Muscle layer of colon (tissue), 2 donors: ENCODE results near the gene FILIP1.
"Not testable (repeated sequence)": the region's sequence is repeated elsewhere in the genome, so short reads cannot be mapped to it uniquely, and the experiment has no call there.

ENCODE experiments used
- H3K27ac ChIP-seq: one replicate; pipeline ENCODE4 v1.7.0; 2013; ENCODE audit warnings: low read depth, mild to moderate bottlenecking, low read length, moderate library complexity
- H3K27me3 ChIP-seq, 2 donors: one replicate each; pipeline ENCODE4 v1.7.0; 2013; ENCODE audit warnings: low read length in 2 of 2, mild to moderate bottlenecking in 2 of 2; ENCODE audit not compliant: insufficient read depth in 2 of 2, control insufficient read depth in 1 of 2
- H3K36me3 ChIP-seq: one replicate; pipeline ENCODE4 v1.7.0; 2013; ENCODE audit warnings: mild to moderate bottlenecking, low read length; ENCODE audit not compliant: insufficient read depth
- H3K4me1 ChIP-seq: one replicate; pipeline ENCODE4 v1.7.0; 2013; ENCODE audit warnings: mild to moderate bottlenecking, low read length; ENCODE audit not compliant: insufficient read depth
- H3K4me3 ChIP-seq, 2 donors: one replicate each; pipeline ENCODE4 v1.7.0; 2013; ENCODE audit warnings: low read length in 2 of 2, low read depth in 1 of 2, mild to moderate bottlenecking in 1 of 2, moderate library complexity in 1 of 2
- H3K9ac ChIP-seq: one replicate; pipeline ENCODE4 v1.7.0; 2013; ENCODE audit warnings: low read length
- H3K9me3 ChIP-seq: one replicate; pipeline ENCODE4 v1.7.0; 2013; ENCODE audit warnings: mild to moderate bottlenecking, low read length
- donor health status: abdominal sarcoma.
- donor health status: Adenocarcinoma of cecum.

Gene FILIP1

DNA sequence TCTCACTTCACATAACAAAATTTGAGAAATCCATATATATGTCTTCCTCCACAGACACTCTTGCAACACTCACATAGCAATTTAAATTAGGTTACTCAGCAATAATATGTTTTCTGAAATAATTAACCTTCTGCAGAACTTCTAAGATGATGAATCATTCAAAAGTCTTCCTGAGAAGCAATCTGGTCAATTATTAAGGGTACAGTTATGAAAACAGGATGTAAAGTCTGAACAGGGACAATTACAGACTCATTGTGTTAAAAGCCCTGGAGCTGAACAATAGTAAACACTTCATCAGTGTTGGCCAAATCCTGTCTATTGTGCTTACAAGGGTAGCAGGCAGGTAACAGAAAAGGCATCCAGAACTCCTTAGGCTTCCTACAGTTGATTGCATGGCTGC is 75.4 kb downstream of the FILIP1 start:
- Histone ChIP-seq H3K9me3 (no peaks in the 10 kb centered on the region), H3K27ac (no peak overlapping the region), H3K4me1 (peaks cover 37% of the 10 kb centered on the region), H3K9ac (no peak overlapping the region), H3K27me3 (no peaks in the 10 kb centered on the region), H3K36me3 (no peaks in the 10 kb centered on the region), H3K4me3 (no peak overlapping the region)

DNA sequence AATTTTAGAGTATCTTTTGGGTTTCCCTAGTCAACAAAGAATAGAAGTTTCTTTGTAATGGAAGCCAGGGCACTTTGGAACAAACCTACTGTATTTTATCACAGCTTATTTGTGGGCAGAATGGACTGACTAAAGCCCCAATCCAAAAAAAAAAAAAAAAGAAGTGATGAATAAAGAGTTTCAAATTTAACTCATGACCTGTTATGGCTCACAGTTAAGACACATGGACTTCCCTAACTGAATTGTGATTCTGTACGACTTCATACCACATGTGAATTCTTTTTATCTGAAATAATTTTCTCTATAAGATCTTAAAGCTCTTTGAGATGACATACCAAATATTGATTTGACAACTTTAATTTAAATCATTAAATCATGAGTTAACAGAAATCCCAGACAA is 77.2 kb downstream of the FILIP1 start:
- Histone ChIP-seq H3K27me3 (no peaks in the 10 kb centered on the region), H3K36me3 (no peaks in the 10 kb centered on the region), H3K4me1 (peaks cover 40% of the 10 kb centered on the region), H3K4me3 (no peak overlapping the region), H3K27ac (no peak overlapping the region), H3K9ac (no peak overlapping the region), H3K9me3 (no peaks in the 10 kb centered on the region)

DNA sequence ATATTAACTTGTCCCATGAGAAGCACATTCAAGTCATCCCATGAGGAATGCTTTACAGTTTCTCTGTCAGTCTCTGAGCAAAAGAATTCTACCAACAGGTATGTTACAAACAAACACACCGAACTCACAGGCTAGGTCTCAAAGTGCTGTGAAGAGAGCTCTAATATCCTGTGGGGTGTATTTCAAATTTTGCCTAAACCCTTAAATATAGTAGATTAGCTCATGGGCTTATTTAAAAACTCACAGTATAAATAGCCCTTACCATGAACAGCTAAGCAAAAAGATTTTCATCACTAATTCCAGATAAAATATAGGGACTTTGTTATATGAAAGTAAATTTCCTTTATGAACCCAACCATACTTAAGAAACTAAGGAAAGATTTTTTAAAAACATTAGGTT is 77.8 kb downstream of the FILIP1 start:
- Histone ChIP-seq H3K4me3 (no peak overlapping the region), H3K27ac (no peak overlapping the region), H3K36me3 (no peaks in the 10 kb centered on the region), H3K9ac (no peak overlapping the region), H3K27me3 (no peaks in the 10 kb centered on the region), H3K4me1 (peaks cover 40% of the 10 kb centered on the region), H3K9me3 (no peaks in the 10 kb centered on the region)

DNA sequence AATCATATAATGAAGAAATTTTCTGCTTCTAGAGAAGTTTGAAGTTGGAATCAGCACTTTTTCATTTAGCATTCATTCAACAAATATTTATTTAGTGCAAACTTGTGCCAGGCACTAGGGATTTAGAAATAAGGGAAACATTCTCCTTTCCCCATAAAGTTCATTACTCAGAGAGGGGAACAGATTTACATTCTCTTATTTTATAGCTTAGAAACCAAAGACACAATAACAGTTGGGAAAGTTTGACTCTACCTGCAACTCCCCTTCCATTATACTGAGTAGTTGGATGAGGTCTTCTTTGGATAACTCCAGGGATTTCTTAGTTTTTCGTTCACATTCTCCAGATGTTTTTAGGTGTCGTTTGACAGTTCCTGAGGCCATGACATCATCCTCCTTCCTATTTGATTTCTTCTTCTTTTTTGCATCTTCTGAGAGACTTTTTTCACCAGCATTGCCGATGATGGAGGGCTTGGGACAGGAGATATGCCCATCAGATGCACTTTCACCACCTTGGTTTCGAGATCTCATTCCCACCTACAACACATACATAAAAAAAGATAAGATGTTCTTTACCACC is 79.1 kb downstream of the FILIP1 start:
- no peaks in the 10 kb centered on the region for H3K27me3 ChIP-seq
- no peak overlapping the region for H3K4me3 ChIP-seq
- H3K4me1 ChIP-seq, result peaks cover 45% of the 10 kb centered on the region
- H3K27ac ChIP-seq, result no peak overlapping the region
- no peak overlapping the region for H3K9ac ChIP-seq
- no peaks in the 10 kb centered on the region for H3K36me3 ChIP-seq
- H3K9me3 ChIP-seq, result no peaks in the 10 kb centered on the region

DNA sequence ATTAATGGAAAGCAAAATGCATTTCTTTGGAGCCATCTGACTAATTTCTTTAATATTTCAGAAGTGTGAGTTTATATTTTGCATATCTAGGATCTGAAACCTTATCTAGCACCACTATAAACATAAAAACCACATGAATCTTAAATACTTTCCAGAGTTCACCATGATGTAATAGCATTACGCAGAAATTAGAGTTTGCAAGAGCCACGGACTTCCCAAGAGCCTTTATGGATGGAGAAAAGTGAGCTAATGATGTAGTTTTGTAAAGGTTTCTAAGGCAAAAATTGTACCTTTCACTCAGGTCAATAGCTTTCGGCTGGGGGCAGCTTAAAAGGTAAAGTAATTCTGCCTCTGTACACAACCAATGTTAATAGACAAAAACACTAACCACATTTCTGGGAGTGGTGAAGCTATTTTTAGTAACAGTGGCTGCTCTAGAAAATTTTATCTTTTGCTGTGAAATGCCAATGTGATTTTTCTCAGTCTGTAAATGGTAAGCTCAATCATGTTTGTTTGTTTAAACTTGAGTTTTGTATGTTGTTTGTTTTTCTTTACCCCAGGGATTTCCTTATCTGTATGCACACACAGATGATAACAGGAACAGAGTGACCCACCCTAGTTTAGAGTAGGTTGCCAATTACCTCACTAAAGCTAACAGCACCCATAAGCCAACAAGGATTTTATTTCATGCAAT is 80.5 kb downstream of the FILIP1 start:
- Histone ChIP-seq H3K9ac (no peak overlapping the region), H3K36me3 (no peaks in the 10 kb centered on the region), H3K27ac (no peak overlapping the region), H3K9me3 (no peaks in the 10 kb centered on the region), H3K4me3 (no peak overlapping the region), H3K27me3 (no peaks in the 10 kb centered on the region), H3K4me1 (peaks cover 46% of the 10 kb centered on the region)

DNA sequence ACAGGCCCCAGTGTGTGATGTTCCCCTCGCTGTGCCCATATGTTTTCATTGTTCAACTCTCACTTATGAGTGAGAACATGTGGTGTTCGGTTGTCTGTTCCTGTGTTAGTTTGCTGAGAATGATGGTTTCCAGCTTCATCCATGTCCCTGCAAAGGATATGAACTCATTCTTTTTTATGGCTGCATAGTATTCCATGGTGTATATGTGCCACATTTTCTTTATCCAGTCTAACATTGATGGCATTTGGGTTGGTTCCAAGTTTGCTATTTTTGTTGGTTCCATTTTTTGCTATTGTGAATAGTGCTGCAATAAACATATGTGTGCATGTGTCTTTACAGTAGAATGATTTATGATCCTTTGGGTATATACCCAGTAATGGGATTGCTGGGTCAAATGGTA is 83.0 kb downstream of the FILIP1 start:
- H3K4me3 ChIP-seq, H3K27ac ChIP-seq, H3K36me3 ChIP-seq, H3K9me3 ChIP-seq, H3K27me3 ChIP-seq, H3K9ac ChIP-seq: not testable (repeated sequence)
- peaks cover 35% of the 10 kb centered on the region for H3K4me1 ChIP-seq

DNA sequence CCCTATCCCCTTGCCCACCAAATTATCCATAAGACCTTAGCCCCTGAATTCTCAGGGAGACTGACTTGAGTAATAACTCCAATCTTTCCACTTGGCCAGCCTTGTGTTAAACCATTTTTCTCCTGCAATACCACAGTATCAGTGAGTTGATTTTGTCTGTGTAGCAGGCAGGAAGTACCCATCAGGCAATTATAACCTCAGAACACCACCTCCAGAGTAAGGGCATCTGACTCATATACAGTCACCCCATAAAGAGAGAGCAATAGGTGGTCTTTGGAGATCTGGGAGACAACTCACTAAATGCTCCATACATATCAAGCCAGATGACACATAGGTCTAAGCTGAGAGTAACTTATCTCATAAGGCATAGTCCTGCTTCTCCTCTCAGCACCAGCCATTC is 83.7 kb downstream of the FILIP1 start:
- Histone ChIP-seq H3K9me3 (no peaks in the 10 kb centered on the region), H3K4me1 (peaks cover 32% of the 10 kb centered on the region), H3K36me3 (no peaks in the 10 kb centered on the region), H3K9ac (no peak overlapping the region), H3K27ac (no peak overlapping the region), H3K27me3 (no peaks in the 10 kb centered on the region), H3K4me3 (no peak overlapping the region)

DNA sequence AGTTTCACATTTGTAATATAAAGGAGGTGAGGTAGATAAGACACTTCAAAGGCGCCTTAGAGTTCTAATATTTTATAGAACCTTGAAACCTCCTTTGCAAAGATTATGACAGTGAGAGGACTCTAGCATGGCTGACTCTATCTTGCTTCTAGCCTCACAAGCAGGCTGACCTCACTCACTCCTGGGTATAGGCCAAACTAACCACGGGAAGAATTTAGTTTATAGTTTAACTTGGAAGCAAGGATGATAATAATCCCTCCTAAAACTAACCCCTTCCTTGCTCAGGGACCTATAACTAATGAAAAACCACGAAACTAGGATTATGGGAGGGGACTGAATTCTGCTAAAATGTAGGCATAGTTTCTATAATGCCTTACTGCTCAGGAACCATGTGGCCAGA is 84.3 kb downstream of the FILIP1 start:
- no peak overlapping the region for H3K27ac ChIP-seq

DNA sequence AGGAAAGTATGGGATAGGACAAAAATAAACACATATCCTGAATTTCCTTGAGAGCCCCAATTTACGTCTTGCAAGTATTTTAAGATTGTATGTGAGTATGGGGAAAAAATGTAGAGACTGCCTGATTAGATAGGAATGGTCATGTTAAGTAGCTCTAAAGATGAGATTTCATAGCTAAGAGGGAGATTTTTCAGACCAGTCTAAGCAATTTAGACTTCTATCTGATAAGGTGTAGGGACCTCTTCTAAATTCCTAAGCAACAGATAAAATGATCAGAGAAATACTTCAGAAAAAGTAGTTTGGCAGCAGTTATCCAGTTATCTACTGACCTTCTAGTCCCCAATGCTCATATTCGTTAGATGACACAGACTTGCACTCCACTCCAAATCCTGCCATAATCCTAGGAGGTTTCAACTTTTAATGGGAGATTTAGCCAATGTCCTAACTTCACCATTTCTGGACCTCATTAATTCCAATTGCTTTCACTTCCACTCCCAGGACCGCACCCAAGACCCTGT is 90.0 kb downstream of the FILIP1 start:
- Histone ChIP-seq H3K4me3 (no peak overlapping the region), H3K9ac (no peak overlapping the region), H3K27ac (no peak overlapping the region), H3K9me3 (no peaks in the 10 kb centered on the region), H3K4me1 (peaks cover 7% of the 10 kb centered on the region), H3K27me3 (no peaks in the 10 kb centered on the region), H3K36me3 (no peaks in the 10 kb centered on the region)

More for the DNA sequence above, 84.3 kb downstream of the FILIP1 start:
- Histone ChIP-seq H3K4me3 (no peak overlapping the region), H3K36me3 (no peaks in the 10 kb centered on the region), H3K9ac (no peak overlapping the region), H3K4me1 (peaks cover 26% of the 10 kb centered on the region), H3K27me3 (no peaks in the 10 kb centered on the region), H3K9me3 (no peaks in the 10 kb centered on the region)

DNA sequence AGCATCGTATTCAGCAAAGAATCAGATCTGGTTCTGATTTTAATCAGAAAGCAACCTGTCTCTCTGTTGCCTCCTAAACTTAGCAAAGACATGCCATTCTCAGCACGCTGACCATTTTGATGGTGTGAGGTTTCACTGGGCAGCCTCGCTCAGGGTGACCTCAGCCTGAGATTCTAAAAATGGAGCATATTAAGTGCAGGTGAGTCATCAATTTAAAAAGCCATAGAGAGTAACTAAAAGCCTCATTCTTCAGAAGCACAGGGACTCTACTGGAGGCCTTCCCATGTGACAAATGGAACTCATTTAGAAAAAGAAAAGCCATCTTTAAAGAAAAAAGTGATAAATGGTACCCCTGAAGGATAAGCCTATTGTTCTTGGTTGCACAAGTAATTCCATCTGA is 91.3 kb downstream of the FILIP1 start:
- Histone ChIP-seq H3K9me3 (no peaks in the 10 kb centered on the region), H3K4me1 (peaks cover 6% of the 10 kb centered on the region), H3K36me3 (no peaks in the 10 kb centered on the region), H3K9ac (no peak overlapping the region), H3K27ac (no peak overlapping the region), H3K27me3 (no peaks in the 10 kb centered on the region), H3K4me3 (no peak overlapping the region)

DNA sequence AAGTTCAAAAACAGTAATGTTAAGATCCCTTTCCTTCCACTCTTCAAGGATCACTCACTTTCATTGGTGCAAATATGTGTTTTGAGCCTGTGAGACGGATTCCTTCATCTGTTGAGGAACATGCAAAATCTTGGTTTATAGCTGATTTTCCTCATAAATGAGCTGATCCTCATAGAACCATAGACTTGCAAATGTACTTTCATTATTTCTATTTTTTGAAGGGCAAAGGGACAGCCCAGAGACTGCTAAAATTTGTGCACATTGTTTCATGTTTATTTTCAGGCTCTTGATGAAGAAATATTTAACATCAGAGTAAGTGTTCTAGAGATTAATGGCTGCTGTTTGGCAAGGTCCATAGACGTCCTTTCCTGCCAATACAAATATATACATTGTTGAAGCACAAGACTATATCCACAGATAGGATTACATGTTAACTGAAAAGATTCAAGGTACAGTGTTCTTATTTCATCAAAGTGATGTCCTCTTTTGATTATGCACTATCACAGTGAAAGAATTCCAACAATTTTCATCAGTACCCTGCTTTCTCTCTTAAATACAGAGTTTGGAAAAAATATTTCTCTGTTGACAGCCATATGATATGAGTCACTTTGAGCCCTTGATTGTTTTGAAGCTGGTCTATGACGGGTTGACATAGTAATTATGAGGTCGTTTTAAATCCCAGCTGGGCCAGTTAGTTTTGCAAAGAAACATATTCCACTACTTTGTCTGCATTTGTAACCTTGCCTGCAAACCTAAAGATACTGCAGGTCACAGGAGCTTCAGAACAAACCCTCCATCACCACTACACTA is 95.7 kb downstream of the FILIP1 start:
- no peaks in the 10 kb centered on the region for H3K36me3 ChIP-seq
- H3K9ac ChIP-seq, result no peak overlapping the region
- H3K27me3 ChIP-seq, result no peaks in the 10 kb centered on the region
- no peaks in the 10 kb centered on the region for H3K9me3 ChIP-seq
- peaks cover 6% of the 10 kb centered on the region for H3K4me1 ChIP-seq
- no peak overlapping the region for H3K27ac ChIP-seq
- H3K4me3 ChIP-seq, result no peak overlapping the region
